K562 (cell line): ENCODE data around the gene PAM. TPM values are rescaled to one million over a fixed set of nuclear protein-coding genes. Genes with fewer than 3 reads are reported as not detected.

Experiments used
- ATAC-seq: fragments of 200-7000 bp; cut with Tn5 transposase; 3 replicates; pipeline ENCODE4 v1.9.1; 2020; ENCODE audit warnings: moderate library complexity
- BruUV-seq: library from RNA; stranded (reverse); fragments of 400-500 nt; replicated peaks from 2 replicates; lab custom pipeline; 2021; lab: Mats Ljungman, UMichigan
- CTCF ChIA-PET: fragments of 300-600 bp; formaldehyde crosslinking; extraction: SDS; loops from one replicate; lab custom pipeline; 2021; ENCODE audit warnings: low intra/inter-chr PET ratio; lab: Yijun Ruan, JAX
- POLR2A ChIA-PET: fragments of 300-600, 350-650 bp; sonication (Branson Sonifier 250); formaldehyde crosslinking; extraction: SDS; loops from one replicate; lab custom pipeline; 2021; ENCODE audit warnings: antibody characterized with exemption, inconsistent platforms; lab: Yijun Ruan, JAX
- DNase-seq, 4 experiments: peaks; one replicate each; pipeline versions ENCODE4 v3.0.0 to v3.0.0-alpha.2; 2011 to 2018; ENCODE audit warnings: low spot score in 3 of 4, mixed read lengths in 3 of 4; ENCODE audit errors: extremely low read depth in 1 of 4
- FAIRE-seq: peaks from 2 replicates; lab custom pipeline; 2011; peaks lifted over from hg19 to GRCh38; lab: Jason Lieb, UNC
- H2AFZ ChIP-seq: 2 replicates; pipeline ENCODE4 v1.6.0; 2011; ENCODE audit warnings: low read depth, low read length, control low read depth, inconsistent platforms
- H3K27ac ChIP-seq: fragments of 200-600 bp; 3 replicates; pipeline ENCODE4 v1.8.0; 2011; ENCODE audit warnings: low read depth, mild to moderate bottlenecking, control low read depth, inconsistent platforms, low read length, moderate library complexity, mixed read lengths; ENCODE audit errors: extremely low read depth
- H3K27me3 ChIP-seq, 2 experiments: fragments of 300-600 bp in 1 of 2; 2 replicates in 1 of 2; 3 replicates in 1 of 2; pipeline versions ENCODE4 v1.6.0 to v1.8.0; 2011; ENCODE audit warnings: inconsistent platforms in 2 of 2, low read length in 2 of 2, mild to moderate bottlenecking in 1 of 2, mixed read lengths in 1 of 2, moderate library complexity in 1 of 2; ENCODE audit not compliant: control insufficient read depth in 2 of 2, insufficient read depth in 2 of 2
- H3K36me3 ChIP-seq: fragments of 300-600 bp; 3 replicates; pipeline ENCODE4 v1.8.0; 2011; ENCODE audit warnings: mild to moderate bottlenecking, low read length, inconsistent platforms; ENCODE audit not compliant: control insufficient read depth, insufficient read depth
- H3K4me1 ChIP-seq, 2 experiments: fragments of 200-600 bp in 1 of 2; replicated peaks in 1 of 2; 2 replicates in 1 of 2; 3 replicates in 1 of 2; pipeline versions ENCODE4 v1.5.1 to v1.8.0; 2011; ENCODE audit warnings: inconsistent platforms in 2 of 2, low read length in 2 of 2, mild to moderate bottlenecking in 1 of 2, mixed read lengths in 1 of 2, moderate library complexity in 1 of 2; ENCODE audit not compliant: control insufficient read depth in 2 of 2, insufficient read depth in 2 of 2
- H3K4me2 ChIP-seq: 2 replicates; pipeline ENCODE4 v1.6.1; 2011; ENCODE audit warnings: low read length, control low read depth, inconsistent platforms, mixed read lengths; ENCODE audit not compliant: insufficient read depth
- H3K4me3 ChIP-seq: fragments of 200-600 bp; sonication (generic), shearing (Covaris generic); 2 replicates; pipeline ENCODE4 v1.5.1; 2016; ENCODE audit warnings: control low read depth, inconsistent platforms
- H3K79me2 ChIP-seq: fragments of 200-600 bp; 3 replicates; pipeline ENCODE4 v1.8.0; 2011; ENCODE audit warnings: low read length, inconsistent platforms; ENCODE audit not compliant: control insufficient read depth, insufficient read depth
- H3K9ac ChIP-seq, 2 experiments: 2 replicates each; pipeline versions ENCODE4 v1.6.0 to v1.6.1; 2011; ENCODE audit warnings: low read depth in 2 of 2, low read length in 2 of 2, control low read depth in 1 of 2, inconsistent platforms in 1 of 2, mild to moderate bottlenecking in 1 of 2, mixed read lengths in 1 of 2; ENCODE audit not compliant: insufficient read depth in 1 of 2
- H3K9me1 ChIP-seq: one replicate; pipeline ENCODE4 v1.6.0; 2011; ENCODE audit warnings: inconsistent platforms, mild to moderate bottlenecking, low read length, moderate library complexity; ENCODE audit not compliant: control insufficient read depth, insufficient read depth
- H3K9me3 ChIP-seq: replicated peaks from 2 replicates; pipeline ENCODE4 v1.5.1; 2011; ENCODE audit warnings: low read depth, low read length, inconsistent platforms; ENCODE audit not compliant: control insufficient read depth, insufficient read depth
- H4K20me1 ChIP-seq: replicated peaks from 2 replicates; pipeline ENCODE4 v1.6.1; 2011; ENCODE audit warnings: low read length, inconsistent platforms, mixed read lengths; ENCODE audit not compliant: control insufficient read depth, insufficient read depth
- EZH2 ChIP-seq: IDR thresholded peaks from 2 replicates; pipeline ENCODE4 v1.6.1; 2012; ENCODE audit warnings: low read depth, mild to moderate bottlenecking, inconsistent platforms, low read length, borderline replicate concordance
- MECOM ChIP-seq: fragments of 250-450 bp; sonication (Bioruptor Pico); IDR thresholded peaks from 2 replicates; pipeline ENCODE4 v1.8.0; 2022; ENCODE audit warnings: inconsistent platforms
- NCOA6 ChIP-seq: fragments of 450-650 bp; IDR thresholded peaks from 2 replicates; pipeline ENCODE4 v1.6.1; 2017; ENCODE audit warnings: mild to moderate bottlenecking
- NFIC ChIP-seq: fragments of 450-650 bp; IDR thresholded peaks from 2 replicates; pipeline ENCODE4 v1.6.1; 2017; ENCODE audit warnings: mild to moderate bottlenecking, inconsistent platforms
- NR2C1 ChIP-seq, 2 experiments: fragments of 450-650 bp; IDR thresholded peaks; 2 replicates each; pipeline ENCODE4 v1.6.1; 2017; ENCODE audit warnings: mild to moderate bottlenecking in 2 of 2, antibody characterized with exemption in 1 of 2, inconsistent platforms in 1 of 2, missing compliant biosample characterization in 1 of 2, missing genetic modification characterization in 1 of 2
- TEAD2 ChIP-seq: fragments of 450-650 bp; IDR thresholded peaks from 2 replicates; pipeline ENCODE4 v1.6.1; 2016; ENCODE audit warnings: missing genetic modification characterization, control low read depth, missing compliant biosample characterization
- ZBTB1 ChIP-seq: sonication (generic); formaldehyde crosslinking; IDR thresholded peaks from 2 replicates; pipeline ENCODE4 v1.8.1; 2023; ENCODE audit warnings: missing genetic modification reagents, low read depth, mild to moderate bottlenecking, borderline replicate concordance
- ZBTB9 ChIP-seq: fragments of 450-650 bp; formaldehyde crosslinking; IDR thresholded peaks from 2 replicates; pipeline ENCODE4 v1.4.0; 2020; ENCODE audit warnings: mild to moderate bottlenecking, moderate library complexity
- ZNF707 ChIP-seq: fragments of 250-450 bp; sonication (Bioruptor Pico); conservative IDR thresholded peaks from 2 replicates; pipeline ENCODE4 v1.8.0; 2022; ENCODE audit warnings: inconsistent platforms, mild to moderate bottlenecking, moderate library complexity
- WGBS: fragments of 100-300 bp; shearing (Covaris generic); methylation state at CpG from one replicate; pipeline ENCODE4 v1.1.6; 2016; ENCODE audit warnings: low coverage, mixed read lengths; ENCODE audit not compliant: insufficient coverage; ENCODE audit errors: missing lambda C conversion rate; 5-methylcytosine and 5-hydroxymethylcytosine counted together
- in situ Hi-C: fragments of 300-500 bp; cut with MboI; formaldehyde crosslinking; loops from 4 replicates; pipeline ENCODE4 v1.15.0; 2018; ENCODE audit warnings: inconsistent platforms, mixed read lengths
- intact Hi-C: fragments of 100-400 bp; cut with micrococcal nuclease; formaldehyde crosslinking; loops from 2 replicates; pipeline ENCODE4 v1.14.2; 2022
- polyA plus RNA-seq, 8 experiments: library from polyadenylated mRNA; depleted of rRNA in 4 of 8; stranded (reverse) in 5 of 8; unstranded in 3 of 8; fragments of >200 nt; fragmentation: Nextera tagmentation in 2 of 8; fragmentation: Illumina TruSeq in 1 of 8; extraction: Ambion mirVana in 2 of 8; extraction: Trizol in 1 of 8; gene quantifications; 2 replicates each; pipeline versions ENCODE4 v1.2.1 to v1.2.3, GENCODE V29; 2011 to 2014; ENCODE audit warnings: inconsistent platforms in 1 of 8, missing spikeins in 1 of 8
- total RNA-seq, 7 experiments: library from RNA; depleted of rRNA in 6 of 7; stranded (reverse); fragments of >200 nt in 6 of 7; fragmentation: Illumina TruSeq in 2 of 7; extraction: Trizol in 2 of 7; gene quantifications; 2 replicates each; pipeline versions ENCODE4 v1.2.1 to v1.2.3, GENCODE V29; 2011 to 2021; ENCODE audit warnings: low replicate concordance in 1 of 7
- TF ChIP-seq, protein P1 (sequence below): fragments of 450-650 bp; IDR thresholded peaks from 2 replicates; pipeline ENCODE4 v1.6.1; 2017; ENCODE audit warnings: antibody characterized with exemption, mild to moderate bottlenecking
- TF ChIP-seq, protein P2 (sequence below): sonication (generic); formaldehyde crosslinking; IDR thresholded peaks from 2 replicates; pipeline ENCODE4 v1.8.0; 2022; ENCODE audit warnings: mild to moderate bottlenecking, missing genetic modification reagents

PAM gene
- total and polyA plus RNA-seq, 9 of the 15 experiments (the other 6 are each of a cell fraction or from before 2014, with no cell fraction given), result 0.39 to 3.1 (median 0.77) TPM

DNA sequence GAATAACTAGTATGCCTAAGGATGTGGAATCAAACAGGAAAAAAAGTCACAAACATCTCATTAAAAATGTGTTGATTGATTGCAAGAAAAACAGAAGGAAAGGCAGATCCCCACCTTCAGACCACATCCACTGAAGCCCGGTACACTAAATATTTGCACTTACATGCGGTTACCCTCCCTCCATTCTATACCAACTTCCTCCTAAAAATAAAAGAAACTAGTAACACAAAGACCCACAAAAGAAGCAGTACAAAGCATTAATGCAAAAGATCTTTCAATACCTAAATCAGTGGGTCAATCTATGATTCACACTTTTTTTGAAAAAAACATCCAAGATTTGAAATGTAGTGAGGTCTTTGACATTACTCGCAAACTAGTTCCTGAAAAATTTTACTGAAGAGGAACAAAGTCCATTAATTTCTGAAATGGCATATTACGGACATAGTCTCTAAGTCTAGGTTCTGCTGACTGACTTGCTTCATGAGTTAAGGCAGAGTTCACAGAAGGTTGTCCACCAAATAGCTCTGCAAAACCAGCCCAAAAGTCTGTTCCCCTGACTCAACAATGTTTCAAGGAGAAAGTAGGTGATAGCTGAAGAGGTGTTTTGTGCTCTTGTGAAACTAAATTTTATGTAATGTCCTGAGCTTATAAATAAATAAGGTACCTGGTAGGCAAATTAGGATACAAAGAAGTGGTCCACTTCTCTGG, 100.7 kb downstream of the PAM start:
- Histone ChIP-seq H4K20me1 (no peaks in the 10 kb centered on the region), H3K79me2 (no peaks in the 10 kb centered on the region), H3K9me3 (no peaks in the 10 kb centered on the region), H3K4me1 (no peaks in the 10 kb centered on the region), H3K9ac (no peak overlapping the region), H3K4me3 (no peak overlapping the region), H2AFZ (no peak overlapping the region), H3K9me1 (no peaks in the 10 kb centered on the region), H3K36me3 (no peaks in the 10 kb centered on the region), H3K4me2 (no peak overlapping the region), H3K27ac (no peak overlapping the region), H3K27me3 (no peaks in the 10 kb centered on the region)
- in situ Hi-C loops (no loop called here), intact Hi-C loops (no loop called here)
- ChIA-PET POLR2A (no interaction called here), CTCF (no interaction called here)
- TF ChIP-seq, protein P1, sequence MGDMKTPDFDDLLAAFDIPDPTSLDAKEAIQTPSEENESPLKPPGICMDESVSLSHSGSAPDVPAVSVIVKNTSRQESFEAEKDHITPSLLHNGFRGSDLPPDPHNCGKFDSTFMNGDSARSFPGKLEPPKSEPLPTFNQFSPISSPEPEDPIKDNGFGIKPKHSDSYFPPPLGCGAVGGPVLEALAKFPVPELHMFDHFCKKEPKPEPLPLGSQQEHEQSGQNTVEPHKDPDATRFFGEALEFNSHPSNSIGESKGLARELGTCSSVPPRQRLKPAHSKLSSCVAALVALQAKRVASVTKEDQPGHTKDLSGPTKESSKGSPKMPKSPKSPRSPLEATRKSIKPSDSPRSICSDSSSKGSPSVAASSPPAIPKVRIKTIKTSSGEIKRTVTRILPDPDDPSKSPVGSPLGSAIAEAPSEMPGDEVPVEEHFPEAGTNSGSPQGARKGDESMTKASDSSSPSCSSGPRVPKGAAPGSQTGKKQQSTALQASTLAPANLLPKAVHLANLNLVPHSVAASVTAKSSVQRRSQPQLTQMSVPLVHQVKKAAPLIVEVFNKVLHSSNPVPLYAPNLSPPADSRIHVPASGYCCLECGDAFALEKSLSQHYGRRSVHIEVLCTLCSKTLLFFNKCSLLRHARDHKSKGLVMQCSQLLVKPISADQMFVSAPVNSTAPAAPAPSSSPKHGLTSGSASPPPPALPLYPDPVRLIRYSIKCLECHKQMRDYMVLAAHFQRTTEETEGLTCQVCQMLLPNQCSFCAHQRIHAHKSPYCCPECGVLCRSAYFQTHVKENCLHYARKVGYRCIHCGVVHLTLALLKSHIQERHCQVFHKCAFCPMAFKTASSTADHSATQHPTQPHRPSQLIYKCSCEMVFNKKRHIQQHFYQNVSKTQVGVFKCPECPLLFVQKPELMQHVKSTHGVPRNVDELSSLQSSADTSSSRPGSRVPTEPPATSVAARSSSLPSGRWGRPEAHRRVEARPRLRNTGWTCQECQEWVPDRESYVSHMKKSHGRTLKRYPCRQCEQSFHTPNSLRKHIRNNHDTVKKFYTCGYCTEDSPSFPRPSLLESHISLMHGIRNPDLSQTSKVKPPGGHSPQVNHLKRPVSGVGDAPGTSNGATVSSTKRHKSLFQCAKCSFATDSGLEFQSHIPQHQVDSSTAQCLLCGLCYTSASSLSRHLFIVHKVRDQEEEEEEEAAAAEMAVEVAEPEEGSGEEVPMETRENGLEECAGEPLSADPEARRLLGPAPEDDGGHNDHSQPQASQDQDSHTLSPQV, result no peak
- TF ChIP-seq, protein P2, sequence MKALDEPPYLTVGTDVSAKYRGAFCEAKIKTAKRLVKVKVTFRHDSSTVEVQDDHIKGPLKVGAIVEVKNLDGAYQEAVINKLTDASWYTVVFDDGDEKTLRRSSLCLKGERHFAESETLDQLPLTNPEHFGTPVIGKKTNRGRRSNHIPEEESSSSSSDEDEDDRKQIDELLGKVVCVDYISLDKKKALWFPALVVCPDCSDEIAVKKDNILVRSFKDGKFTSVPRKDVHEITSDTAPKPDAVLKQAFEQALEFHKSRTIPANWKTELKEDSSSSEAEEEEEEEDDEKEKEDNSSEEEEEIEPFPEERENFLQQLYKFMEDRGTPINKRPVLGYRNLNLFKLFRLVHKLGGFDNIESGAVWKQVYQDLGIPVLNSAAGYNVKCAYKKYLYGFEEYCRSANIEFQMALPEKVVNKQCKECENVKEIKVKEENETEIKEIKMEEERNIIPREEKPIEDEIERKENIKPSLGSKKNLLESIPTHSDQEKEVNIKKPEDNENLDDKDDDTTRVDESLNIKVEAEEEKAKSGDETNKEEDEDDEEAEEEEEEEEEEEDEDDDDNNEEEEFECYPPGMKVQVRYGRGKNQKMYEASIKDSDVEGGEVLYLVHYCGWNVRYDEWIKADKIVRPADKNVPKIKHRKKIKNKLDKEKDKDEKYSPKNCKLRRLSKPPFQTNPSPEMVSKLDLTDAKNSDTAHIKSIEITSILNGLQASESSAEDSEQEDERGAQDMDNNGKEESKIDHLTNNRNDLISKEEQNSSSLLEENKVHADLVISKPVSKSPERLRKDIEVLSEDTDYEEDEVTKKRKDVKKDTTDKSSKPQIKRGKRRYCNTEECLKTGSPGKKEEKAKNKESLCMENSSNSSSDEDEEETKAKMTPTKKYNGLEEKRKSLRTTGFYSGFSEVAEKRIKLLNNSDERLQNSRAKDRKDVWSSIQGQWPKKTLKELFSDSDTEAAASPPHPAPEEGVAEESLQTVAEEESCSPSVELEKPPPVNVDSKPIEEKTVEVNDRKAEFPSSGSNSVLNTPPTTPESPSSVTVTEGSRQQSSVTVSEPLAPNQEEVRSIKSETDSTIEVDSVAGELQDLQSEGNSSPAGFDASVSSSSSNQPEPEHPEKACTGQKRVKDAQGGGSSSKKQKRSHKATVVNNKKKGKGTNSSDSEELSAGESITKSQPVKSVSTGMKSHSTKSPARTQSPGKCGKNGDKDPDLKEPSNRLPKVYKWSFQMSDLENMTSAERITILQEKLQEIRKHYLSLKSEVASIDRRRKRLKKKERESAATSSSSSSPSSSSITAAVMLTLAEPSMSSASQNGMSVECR, result no peak
- TF ChIP-seq ZNF707 (CRISPR knock-in tag) (no peak), NFIC (no peak), TEAD2 (tag) (no peak), NCOA6 (no peak), EZH2 (no peak), MECOM (CRISPR knock-in tag) (no peak), NR2C1 (IDR thresholded peaks at IDR 0.05) (no peak), NR2C1 (tag; IDR thresholded peaks at IDR 0.05) (no peak), ZBTB1 (CRISPR knock-in tag) (no peak), ZBTB9 (no peak)
- no peak for ATAC-seq
- FAIRE-seq, result no peak
- DNase-seq, result no peak
- WGBS, result 2% methylated on average over 4 of the region's 4 CpGs
- BruUV-seq, result no TSS peak
